Astrocyte of the spinal cord (primary cell): ENCODE measurements around the gene ELL.

Experiments
- DNase-seq: peaks from one replicate; pipeline ENCODE4 v3.0.0; 2011; ENCODE audit warnings: low read depth, low spot score
- H3K4me3 ChIP-seq: 2 replicates; pipeline ENCODE4 v1.5.1; 2011; ENCODE audit warnings: low read depth, mild to moderate bottlenecking, low read length, moderate library complexity
- in situ Hi-C: cut with HindIII; loops from 2 replicates; pipeline ENCODE4 v1.10.0; 2017; ENCODE audit warnings: low sequenced_read_pairs
- TF ChIP-seq, protein P1 (sequence below): IDR thresholded peaks from 2 replicates; pipeline ENCODE4 v1.5.1; 2012; ENCODE audit warnings: low read depth, mild to moderate bottlenecking, low read length, inconsistent platforms

The ELL gene

DNA sequence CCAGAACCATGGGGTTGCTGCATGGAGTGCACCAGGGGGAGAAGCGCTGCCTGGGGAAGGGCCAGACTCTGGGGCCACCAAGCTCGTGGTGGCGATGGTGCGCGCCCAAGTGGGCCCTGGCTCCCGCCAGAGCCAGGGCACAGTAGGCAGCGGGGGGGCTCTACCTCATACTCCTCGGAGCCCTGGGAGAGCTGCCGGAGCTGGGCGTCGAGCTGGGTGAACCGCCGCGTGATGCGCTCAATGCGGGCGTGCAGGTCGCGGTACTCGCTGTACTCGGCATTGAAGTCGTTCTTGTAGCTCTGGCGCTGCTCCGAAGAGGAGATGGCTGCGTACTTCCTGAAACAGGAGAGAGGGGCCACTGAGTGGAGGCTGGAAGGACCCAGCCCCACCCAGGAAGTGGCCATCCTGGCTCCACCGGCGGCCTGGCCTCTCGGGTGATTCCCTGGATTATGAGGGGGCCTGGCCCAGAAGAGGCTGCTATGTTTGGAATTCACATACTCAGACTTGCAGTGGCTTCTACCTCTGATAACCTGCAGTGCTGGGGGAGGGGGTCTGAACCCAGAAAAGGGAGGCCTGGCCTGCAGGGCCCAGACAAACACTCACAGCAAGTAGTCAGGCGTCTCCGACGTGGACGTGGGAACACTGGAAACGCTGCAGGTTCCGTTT lies 75.6 kb downstream of the ELL start:
- DNase-seq = no peak
- in situ Hi-C loops = no loop called here
- TF ChIP-seq, protein P1, sequence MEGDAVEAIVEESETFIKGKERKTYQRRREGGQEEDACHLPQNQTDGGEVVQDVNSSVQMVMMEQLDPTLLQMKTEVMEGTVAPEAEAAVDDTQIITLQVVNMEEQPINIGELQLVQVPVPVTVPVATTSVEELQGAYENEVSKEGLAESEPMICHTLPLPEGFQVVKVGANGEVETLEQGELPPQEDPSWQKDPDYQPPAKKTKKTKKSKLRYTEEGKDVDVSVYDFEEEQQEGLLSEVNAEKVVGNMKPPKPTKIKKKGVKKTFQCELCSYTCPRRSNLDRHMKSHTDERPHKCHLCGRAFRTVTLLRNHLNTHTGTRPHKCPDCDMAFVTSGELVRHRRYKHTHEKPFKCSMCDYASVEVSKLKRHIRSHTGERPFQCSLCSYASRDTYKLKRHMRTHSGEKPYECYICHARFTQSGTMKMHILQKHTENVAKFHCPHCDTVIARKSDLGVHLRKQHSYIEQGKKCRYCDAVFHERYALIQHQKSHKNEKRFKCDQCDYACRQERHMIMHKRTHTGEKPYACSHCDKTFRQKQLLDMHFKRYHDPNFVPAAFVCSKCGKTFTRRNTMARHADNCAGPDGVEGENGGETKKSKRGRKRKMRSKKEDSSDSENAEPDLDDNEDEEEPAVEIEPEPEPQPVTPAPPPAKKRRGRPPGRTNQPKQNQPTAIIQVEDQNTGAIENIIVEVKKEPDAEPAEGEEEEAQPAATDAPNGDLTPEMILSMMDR = no peak
- no peak overlapping the region for H3K4me3 ChIP-seq

DNA sequence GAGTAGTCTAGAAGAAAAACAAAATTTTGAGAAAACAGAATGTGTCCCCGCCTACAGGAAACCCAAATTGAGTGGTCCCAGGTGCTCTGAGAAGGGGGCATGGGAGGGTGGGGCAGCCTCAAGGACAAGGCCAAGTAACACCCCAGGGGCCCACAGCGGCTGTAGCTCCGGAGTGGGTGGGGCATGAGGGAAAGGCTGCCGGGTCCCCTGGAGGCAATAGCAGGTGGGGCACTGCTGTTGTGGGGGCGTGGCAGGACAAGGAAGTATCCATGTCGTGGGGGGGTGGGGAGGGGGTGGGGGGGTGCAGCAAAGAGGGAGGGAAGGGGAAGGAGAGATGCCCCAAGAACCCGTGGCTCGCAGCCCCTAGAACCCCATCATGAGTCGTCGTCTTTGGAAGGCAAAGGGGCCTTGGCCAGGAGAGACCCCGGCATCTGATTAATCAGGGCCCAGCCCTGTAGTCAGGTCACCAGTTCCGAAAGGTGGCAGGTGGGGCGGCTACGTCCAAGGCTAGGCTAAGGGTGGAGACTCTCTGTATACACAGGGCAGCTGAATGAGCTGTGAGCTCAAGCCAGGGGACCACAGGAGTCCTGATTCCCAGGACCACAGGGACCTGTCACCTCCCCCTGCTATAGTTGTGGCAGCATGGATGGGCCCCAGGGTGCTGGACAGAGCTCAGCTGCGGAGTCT lies 76.5 kb downstream of the ELL start:
- TF ChIP-seq, protein P1 = no peak
- H3K4me3 ChIP-seq = no peak overlapping the region
- no peak for DNase-seq
- in situ Hi-C loops = no loop called here

DNA sequence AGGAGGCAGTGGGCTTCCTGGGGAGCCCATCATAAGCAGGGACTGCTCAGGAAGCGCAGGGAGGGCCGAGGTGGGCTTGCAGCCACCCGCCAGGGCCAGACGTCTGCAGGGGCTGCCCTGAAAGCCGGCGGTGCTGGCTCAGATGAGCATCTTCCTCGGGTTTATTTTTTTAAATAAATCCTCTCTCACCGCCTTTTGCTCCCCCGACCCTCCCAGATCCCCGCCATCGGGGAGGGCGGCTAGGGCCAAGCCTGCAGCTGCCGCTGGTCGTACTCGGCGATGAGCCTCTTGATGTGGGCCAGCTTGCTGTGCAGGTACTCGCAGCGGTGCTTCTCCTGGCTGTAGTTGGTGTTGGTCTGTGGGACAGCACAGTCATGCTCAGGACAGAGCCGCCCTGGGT lies 77.4 kb downstream of the ELL start:
- H3K4me3 ChIP-seq = no peak overlapping the region
- in situ Hi-C loops = no loop called here
- DNase-seq = no peak
- TF ChIP-seq, protein P1 = no peak

DNA sequence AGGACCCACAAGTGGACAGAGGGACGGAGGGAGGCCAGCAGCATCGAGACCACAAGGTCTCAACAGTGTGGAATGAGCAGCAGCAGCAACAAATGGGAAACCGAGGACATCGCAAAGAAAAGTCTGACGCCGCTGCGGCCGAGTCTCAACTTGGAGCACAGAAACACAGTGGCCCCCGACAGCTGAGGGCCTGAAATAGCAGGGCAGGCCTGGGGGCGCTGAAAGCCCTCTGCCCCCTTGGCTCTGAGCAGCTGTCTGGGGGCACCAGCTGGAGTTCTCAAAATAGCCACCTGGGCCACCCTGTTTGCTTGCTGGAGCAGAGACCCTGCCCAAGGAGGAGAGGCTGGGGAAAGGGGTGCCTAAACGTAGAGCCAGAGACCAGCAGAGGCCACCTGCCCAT lies 78.0 kb downstream of the ELL start:
- TF ChIP-seq, protein P1 = no peak
- no peak for DNase-seq
- H3K4me3 ChIP-seq = no peak overlapping the region
- in situ Hi-C loops = no loop called here

DNA sequence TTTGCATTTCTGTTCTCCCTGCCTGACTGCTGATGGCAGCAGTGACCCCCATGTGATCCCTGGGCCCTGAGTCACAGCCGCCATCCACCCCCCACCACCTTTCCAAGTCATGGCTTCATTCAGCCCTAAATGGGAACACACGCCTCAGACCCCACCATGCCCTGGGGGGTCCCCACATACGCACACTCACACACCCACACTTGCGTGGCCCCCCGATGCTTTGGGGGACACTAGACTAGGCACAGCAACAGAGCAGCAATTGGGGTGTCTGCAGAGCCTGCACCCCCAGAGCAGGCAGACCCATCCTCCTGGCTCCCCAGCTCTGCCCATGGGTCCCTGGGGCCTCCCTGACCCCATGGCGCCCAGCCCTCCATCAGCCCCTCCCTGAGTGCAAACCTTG lies 78.5 kb downstream of the ELL start:
- no peak overlapping the region for H3K4me3 ChIP-seq
- in situ Hi-C loops = no loop called here
- TF ChIP-seq, protein P1 = no peak
- DNase-seq = no peak

DNA sequence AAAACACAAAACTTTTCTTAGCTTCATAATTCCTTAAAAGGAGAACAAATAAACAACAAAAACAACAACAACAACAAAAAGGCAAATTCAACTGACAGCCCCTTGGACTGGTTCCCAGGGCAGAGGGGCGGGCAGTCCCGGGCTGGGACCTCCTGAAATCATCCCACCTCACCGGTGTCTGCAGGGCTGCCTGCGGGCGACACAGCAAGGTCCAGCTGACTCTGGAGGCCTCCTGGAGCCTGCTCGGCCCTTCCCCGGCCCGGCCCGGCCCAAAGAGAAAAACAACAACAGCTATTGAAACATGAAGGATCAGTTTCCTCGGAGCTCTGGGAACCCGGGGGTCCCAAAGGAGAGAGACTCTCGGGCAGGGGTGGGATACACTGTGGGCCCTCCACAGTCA lies 78.9 kb downstream of the ELL start:
- no peak for DNase-seq
- no peak overlapping the region for H3K4me3 ChIP-seq
- TF ChIP-seq, protein P1 = no peak
- in situ Hi-C loops = no loop called here
